OCI-LY1 (cell line): Measurements from ENCODE around the gene CRK.

ENCODE experiments used
- H2AFZ ChIP-seq: fragments of 200-600 bp; sonication (generic), shearing (Covaris generic); 2 replicates; pipeline ENCODE4 v1.6.0; 2014; ENCODE audit warnings: antibody characterized with exemption, mild to moderate bottlenecking, low read length
- H3F3A ChIP-seq: fragments of 200-600 bp; sonication (generic), shearing (Covaris generic); 2 replicates; pipeline ENCODE4 v1.6.0; 2014; ENCODE audit warnings: mild to moderate bottlenecking, antibody characterized with exemption, low read length, moderate library complexity; ENCODE audit not compliant: insufficient read depth
- H3K27ac ChIP-seq: fragments of 200-600 bp; sonication (generic); 2 replicates; pipeline ENCODE4 v1.5.1; 2014; ENCODE audit warnings: low read length, mixed run types, mild to moderate bottlenecking, low read depth; ENCODE audit not compliant: poor library complexity, severe bottlenecking
- H3K27me3 ChIP-seq: fragments of 200-600 bp; sonication (generic); 2 replicates; pipeline ENCODE4 v1.6.0; 2014; ENCODE audit warnings: antibody characterized with exemption, mild to moderate bottlenecking, low read length, moderate library complexity; ENCODE audit not compliant: insufficient read depth
- H3K36me3 ChIP-seq: fragments of 200-600 bp; sonication (generic); 2 replicates; pipeline ENCODE4 v1.6.1; 2014; ENCODE audit warnings: mild to moderate bottlenecking, antibody characterized with exemption, low read length, moderate library complexity, mixed read lengths; ENCODE audit not compliant: insufficient read depth
- H3K4me1 ChIP-seq: fragments of 200-600 bp; sonication (generic); 2 replicates; pipeline ENCODE4 v1.5.1; 2014; ENCODE audit warnings: mild to moderate bottlenecking, low read length, moderate library complexity; ENCODE audit not compliant: insufficient read depth, severe bottlenecking
- H3K4me2 ChIP-seq: fragments of 200-600 bp; sonication (generic), shearing (Covaris generic); 2 replicates; pipeline ENCODE4 v1.6.1; 2014; ENCODE audit warnings: low read length
- H3K4me3 ChIP-seq: fragments of 200-600 bp; sonication (generic); 2 replicates; pipeline ENCODE4 v1.5.1; 2014; ENCODE audit warnings: low read length, low read depth, mild to moderate bottlenecking, mixed read lengths; ENCODE audit not compliant: poor library complexity, severe bottlenecking
- H3K79me2 ChIP-seq: fragments of 200-600 bp; shearing (Covaris generic); 2 replicates; pipeline ENCODE4 v1.6.1; 2016; ENCODE audit warnings: mixed run types, low read length, mixed read lengths; ENCODE audit not compliant: insufficient read depth
- H3K9ac ChIP-seq: fragments of 200-600 bp; sonication (generic), shearing (Covaris generic); 2 replicates; pipeline ENCODE4 v1.6.1; 2014; ENCODE audit warnings: mild to moderate bottlenecking, low read length, mixed read lengths
- H3K9me2 ChIP-seq: fragments of 200-600 bp; sonication (generic), shearing (Covaris generic); 2 replicates; pipeline ENCODE4 v1.6.1; 2014; ENCODE audit warnings: low read depth, mild to moderate bottlenecking, low read length, mixed read lengths
- H3K9me3 ChIP-seq: fragments of 200-600 bp; shearing (Covaris generic); 2 replicates; pipeline ENCODE4 v1.6.1; 2014; ENCODE audit warnings: low read length, mixed read lengths
- H4K20me1 ChIP-seq: fragments of 200-600 bp; sonication (generic), shearing (Covaris generic); 2 replicates; pipeline ENCODE4 v1.6.0; 2016; ENCODE audit warnings: mild to moderate bottlenecking, low read length; ENCODE audit not compliant: insufficient read depth
- CTCF ChIP-seq: fragments of 200-600 bp; sonication (generic), shearing (Covaris generic); IDR thresholded peaks from 2 replicates; pipeline ENCODE4 v1.5.1; 2017; ENCODE audit warnings: mild to moderate bottlenecking, antibody characterized with exemption, low read length, moderate library complexity, mixed read lengths
- EZH2 ChIP-seq: fragments of 200-600 bp; sonication (generic), shearing (Covaris generic); IDR thresholded peaks from 2 replicates; pipeline ENCODE4 v1.8.0; 2017; ENCODE audit warnings: borderline replicate concordance, mixed run types, mild to moderate bottlenecking, antibody characterized with exemption, low read length, moderate library complexity, mixed read lengths

The CRK gene

DNA sequence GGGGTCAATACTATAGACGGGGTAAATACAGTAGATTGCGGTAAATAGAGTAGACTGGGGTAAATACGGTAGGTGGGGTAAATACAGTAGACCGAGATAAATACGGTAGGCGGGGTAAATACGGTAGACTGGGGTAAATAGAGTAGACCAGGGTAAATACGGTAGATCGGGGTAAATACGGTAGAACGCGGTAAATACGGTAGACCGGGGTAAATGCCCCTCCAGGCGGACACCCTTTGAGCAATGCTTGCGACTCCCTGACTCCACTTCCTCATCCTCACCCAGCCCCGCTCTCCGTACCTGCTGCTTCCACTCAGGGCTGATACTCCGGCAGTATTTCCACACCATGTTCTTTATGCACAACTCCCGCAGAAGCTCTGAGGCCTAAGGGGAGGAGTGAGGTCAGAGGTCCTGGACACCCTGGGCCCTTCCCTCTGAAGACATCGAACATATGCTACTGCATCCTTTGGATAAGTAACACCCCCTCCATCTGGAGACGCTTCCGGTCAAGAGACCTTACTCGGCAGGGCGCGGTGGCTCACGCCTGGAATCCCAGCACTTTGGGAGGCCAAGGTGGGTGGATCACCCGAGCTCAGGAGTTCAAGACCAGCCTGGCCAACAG lies 13.3 kb upstream of the CRK start:
- Histone ChIP-seq H3K9me2 (no peaks in the 10 kb centered on the region), H3F3A (no peaks in the 10 kb centered on the region), H3K9me3 (no peaks in the 10 kb centered on the region), H3K27me3 (no peaks in the 10 kb centered on the region), H3K9ac (no peak overlapping the region), H3K4me1 (peaks cover 3% of the 10 kb centered on the region), H3K36me3 (peaks cover 46% of the 10 kb centered on the region), H3K4me3 (no peak overlapping the region), H3K27ac (no peak overlapping the region), H3K79me2 (no peaks in the 10 kb centered on the region), H4K20me1 (no peaks in the 10 kb centered on the region), H2AFZ (no peak overlapping the region), H3K4me2 (no peak overlapping the region)
- TF ChIP-seq EZH2 (no peak), CTCF (no peak)

GRCh38 chr17:1467898-1468492 lies 12.0 kb upstream of the CRK start:
- Histone ChIP-seq H3F3A (no peaks in the 10 kb centered on the region), H3K79me2 (no peaks in the 10 kb centered on the region), H3K9me2 (no peaks in the 10 kb centered on the region), H3K9ac (no peak overlapping the region), H3K4me2 (no peak overlapping the region), H3K27ac (no peak overlapping the region), H3K4me3 (no peak overlapping the region), H4K20me1 (no peaks in the 10 kb centered on the region), H3K9me3 (no peaks in the 10 kb centered on the region), H2AFZ (no peak overlapping the region), H3K4me1 (peaks cover 6% of the 10 kb centered on the region), H3K27me3 (no peaks in the 10 kb centered on the region), H3K36me3 (peaks cover 46% of the 10 kb centered on the region)
- no peak for TF ChIP-seq EZH2
- TF ChIP-seq CTCF, result no peak

- Histone ChIP-seq H3K4me2 (no peak overlapping the region), H3K4me1 (peaks cover 9% of the 10 kb centered on the region), H3K36me3 (peaks cover 46% of the 10 kb centered on the region), H4K20me1 (no peaks in the 10 kb centered on the region), H3K27ac (no peak overlapping the region), H2AFZ (no peak overlapping the region), H3K9ac (no peak overlapping the region), H3K27me3 (no peaks in the 10 kb centered on the region), H3F3A (no peaks in the 10 kb centered on the region), H3K9me3 (no peaks in the 10 kb centered on the region), H3K4me3 (no peak overlapping the region), H3K9me2 (no peaks in the 10 kb centered on the region), H3K79me2 (no peaks in the 10 kb centered on the region)
- no peak for TF ChIP-seq EZH2
- no peak for TF ChIP-seq CTCF
Observed at GRCh38 chr17:1467258-1467657, 11.2 kb upstream of the CRK start.
